Gastrocnemius medialis (tissue), 4 donors: ENCODE data around the gene SHC1.

Experiments
- POLR2A ChIP-seq, 2 donors: fragments of 450-650 bp; IDR thresholded peaks; one replicate each; pipeline ENCODE4 v1.6.1; 2017; ENCODE audit warnings: antibody characterized with exemption in 2 of 2, mild to moderate bottlenecking in 2 of 2, moderate library complexity in 2 of 2
- TF ChIP-seq, protein P1 (sequence below), 5 experiments: fragments of 450-650 bp in 3 of 5; fragments of 200-600 bp in 2 of 5; sonication (generic) in 2 of 5; IDR thresholded peaks in 4 of 5; conservative IDR thresholded peaks in 1 of 5; 1 replicate in 4 of 5; 2 replicates in 1 of 5; pipeline ENCODE4 v1.5.1; 2016 to 2019; ENCODE audit warnings: antibody characterized with exemption in 5 of 5, mild to moderate bottlenecking in 3 of 5, moderate library complexity in 3 of 5

DNA sequence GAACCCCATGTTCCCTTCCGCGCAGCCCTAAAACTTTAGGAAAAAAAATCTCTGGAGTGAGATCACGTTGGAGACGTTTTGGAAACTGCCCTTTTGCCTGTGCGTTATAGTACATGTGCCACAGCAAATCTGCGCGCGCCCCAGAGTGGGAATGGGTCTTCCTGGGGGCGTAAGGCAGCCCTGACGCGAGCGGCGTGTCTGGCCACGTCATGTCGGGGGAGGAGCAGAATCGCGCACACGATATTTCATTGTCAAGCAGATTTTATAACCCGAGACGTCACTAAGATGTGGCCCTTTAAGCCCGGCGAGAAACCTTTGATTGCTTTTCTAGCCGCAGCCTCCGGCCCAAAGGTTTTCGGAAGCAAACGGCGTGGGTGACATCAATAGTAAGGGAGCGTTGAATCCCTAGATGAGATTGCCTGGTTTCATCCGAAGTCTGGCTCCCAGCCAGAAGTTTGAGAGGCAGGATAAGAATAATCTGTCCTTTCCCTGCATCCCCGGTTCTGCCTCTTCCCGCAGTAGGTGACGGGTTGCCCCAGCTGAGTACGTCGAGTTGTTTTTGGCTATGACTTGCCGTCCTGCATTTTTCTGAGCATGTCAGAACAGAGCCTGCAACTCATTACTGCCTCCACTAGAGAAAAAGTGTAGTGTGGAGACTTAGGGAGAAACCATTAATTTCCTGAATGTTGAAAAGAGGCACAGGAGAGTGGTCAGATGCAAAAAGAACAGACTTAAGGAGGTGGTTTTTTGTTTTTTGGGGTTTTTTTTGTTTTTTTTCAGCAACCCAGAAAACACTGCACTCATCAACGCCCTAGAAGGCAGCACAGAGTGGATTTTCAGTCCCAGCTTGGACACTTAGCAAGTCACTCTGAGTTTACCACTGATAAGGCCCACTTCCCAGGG is 33.2 kb downstream of the SHC1 start:
- TF ChIP-seq, protein P1, sequence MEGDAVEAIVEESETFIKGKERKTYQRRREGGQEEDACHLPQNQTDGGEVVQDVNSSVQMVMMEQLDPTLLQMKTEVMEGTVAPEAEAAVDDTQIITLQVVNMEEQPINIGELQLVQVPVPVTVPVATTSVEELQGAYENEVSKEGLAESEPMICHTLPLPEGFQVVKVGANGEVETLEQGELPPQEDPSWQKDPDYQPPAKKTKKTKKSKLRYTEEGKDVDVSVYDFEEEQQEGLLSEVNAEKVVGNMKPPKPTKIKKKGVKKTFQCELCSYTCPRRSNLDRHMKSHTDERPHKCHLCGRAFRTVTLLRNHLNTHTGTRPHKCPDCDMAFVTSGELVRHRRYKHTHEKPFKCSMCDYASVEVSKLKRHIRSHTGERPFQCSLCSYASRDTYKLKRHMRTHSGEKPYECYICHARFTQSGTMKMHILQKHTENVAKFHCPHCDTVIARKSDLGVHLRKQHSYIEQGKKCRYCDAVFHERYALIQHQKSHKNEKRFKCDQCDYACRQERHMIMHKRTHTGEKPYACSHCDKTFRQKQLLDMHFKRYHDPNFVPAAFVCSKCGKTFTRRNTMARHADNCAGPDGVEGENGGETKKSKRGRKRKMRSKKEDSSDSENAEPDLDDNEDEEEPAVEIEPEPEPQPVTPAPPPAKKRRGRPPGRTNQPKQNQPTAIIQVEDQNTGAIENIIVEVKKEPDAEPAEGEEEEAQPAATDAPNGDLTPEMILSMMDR (IDR thresholded peaks at IDR 0.05 in 4 of 5, conservative IDR thresholded peaks at IDR 0.05 in 1 of 5) = peak in 3 of 5 experiments; percentile 14 to 43 (median 31)
- TF ChIP-seq POLR2A (IDR thresholded peaks at IDR 0.05) = peak; percentile 59 to 61
